ENCODE data around the gene CERS3. TPM values are rescaled to one million over a fixed set of nuclear protein-coding genes. Genes with fewer than 3 reads are reported as not detected.

Gene CERS3
- polyA plus RNA-seq, 1 donor (not counting 4 experiments of a cell fraction or from before 2014, with no cell fraction given): 23.5 TPM

GRCh38 chr15:100464256-100464655 is 64.5 kb downstream of the CERS3 start:
- Histone ChIP-seq H3K9me1 (ENCODE audit: control insufficient read depth, extremely low read depth, insufficient read depth, low read length) (no peaks in the 10 kb centered on the region), H3K27me3 (ENCODE audit: control insufficient read depth, extremely low read depth, insufficient read depth, low read length) (no peaks in the 10 kb centered on the region), H3K9me3 (ENCODE audit: control insufficient read depth, low read depth, low read length) (no peaks in the 10 kb centered on the region), H3K4me2 (ENCODE audit: control insufficient read depth, extremely low read depth, insufficient read depth, low read depth, low read length) (no peak overlapping the region), H2AFZ (ENCODE audit: control insufficient read depth, low read length) (no peak overlapping the region), H3K36me3 (ENCODE audit: control insufficient read depth in 2 of 2, extremely low read depth in 1 of 2, insufficient read depth in 2 of 2, low read length in 2 of 2) (peaks cover 7% of the 10 kb centered on the region in 2 experiments), H3K9ac (ENCODE audit: control insufficient read depth, extremely low read depth, insufficient read depth, low read length) (no peak overlapping the region), H3K4me1 (ENCODE audit: control insufficient read depth, extremely low read depth, insufficient read depth, low read length) (no peaks in the 10 kb centered on the region), H3K27ac (ENCODE audit: control insufficient read depth, insufficient read depth, low read length) (no peak overlapping the region), H3K4me3 (ENCODE audit: control insufficient read depth in 2 of 3, extremely low read depth in 1 of 3, insufficient read depth in 2 of 3, low read depth in 1 of 3, low read length in 3 of 3) (no peak overlapping the region), H4K20me1 (ENCODE audit: control insufficient read depth, extremely low read depth, insufficient read depth, low read length) (no peaks in the 10 kb centered on the region), H3K79me2 (ENCODE audit: control insufficient read depth, insufficient read depth, low read length) (no peaks in the 10 kb centered on the region)
- TF ChIP-seq CTCF (optimal IDR thresholded peaks at IDR 0.05 in 1 of 3, IDR thresholded peaks at IDR 0.05 in 1 of 3, conservative IDR thresholded peaks at IDR 0.05 in 1 of 3; ENCODE audit: extremely low read depth in 1 of 3, insufficient read depth in 2 of 3, low read length in 3 of 3): no peak
- TF ChIP-seq EZH2 (IDR thresholded peaks at IDR 0.05; ENCODE audit: low read length): no peak
- dilution Hi-C loops (cut with MboI; ENCODE audit: extremely low pct_ligation_motif_present, low sequenced_read_pairs): no loop called here
- DNase-seq (ENCODE audit: low read depth, low spot score) (no peak), FAIRE-seq (no peak)

DNA sequence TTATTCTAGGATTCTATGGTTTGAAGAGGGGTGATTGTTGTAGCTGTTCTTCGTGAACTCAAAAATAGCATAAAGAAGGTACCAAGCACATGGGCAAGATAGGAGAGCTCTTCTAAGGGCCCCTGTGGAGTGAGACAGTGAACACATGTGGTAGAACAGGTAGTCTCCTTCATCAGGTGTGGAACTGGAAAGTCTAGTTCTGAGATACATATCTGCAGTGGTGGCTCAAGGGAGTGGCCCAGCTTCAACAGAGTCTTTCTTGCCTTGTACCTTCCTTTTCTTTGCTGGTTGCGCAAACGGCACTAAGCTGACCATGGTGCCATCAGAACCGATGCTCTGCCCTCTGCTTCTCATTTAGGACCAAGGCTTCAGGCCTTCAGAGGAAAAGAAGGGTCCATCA is 65.2 kb downstream of the CERS3 start:
- no peaks in the 10 kb centered on the region for H3K9me3 ChIP-seq (ENCODE audit: control insufficient read depth, low read depth, low read length)
- no peak overlapping the region for H3K27ac ChIP-seq (ENCODE audit: control insufficient read depth, insufficient read depth, low read length)
- no peak overlapping the region for H2AFZ ChIP-seq (ENCODE audit: control insufficient read depth, low read length)
- no peaks in the 10 kb centered on the region for H4K20me1 ChIP-seq (ENCODE audit: control insufficient read depth, extremely low read depth, insufficient read depth, low read length)
- no peaks in the 10 kb centered on the region for H3K9me1 ChIP-seq (ENCODE audit: control insufficient read depth, extremely low read depth, insufficient read depth, low read length)
- TF ChIP-seq CTCF (optimal IDR thresholded peaks at IDR 0.05 in 1 of 3, IDR thresholded peaks at IDR 0.05 in 1 of 3, conservative IDR thresholded peaks at IDR 0.05 in 1 of 3; ENCODE audit: extremely low read depth in 1 of 3, insufficient read depth in 2 of 3, low read length in 3 of 3) (no peak), EZH2 (IDR thresholded peaks at IDR 0.05; ENCODE audit: low read length) (no peak)
- dilution Hi-C loops (cut with MboI; ENCODE audit: extremely low pct_ligation_motif_present, low sequenced_read_pairs): no loop called here
- no peaks in the 10 kb centered on the region for H3K4me1 ChIP-seq (ENCODE audit: control insufficient read depth, extremely low read depth, insufficient read depth, low read length)
- DNase-seq (ENCODE audit: low read depth, low spot score) (no peak), FAIRE-seq (no peak)
- no peak overlapping the region for H3K9ac ChIP-seq (ENCODE audit: control insufficient read depth, extremely low read depth, insufficient read depth, low read length)
- H3K4me2 ChIP-seq (ENCODE audit: control insufficient read depth, extremely low read depth, insufficient read depth, low read depth, low read length): no peak overlapping the region
- no peak overlapping the region for H3K4me3 ChIP-seq (ENCODE audit: control insufficient read depth in 2 of 3, extremely low read depth in 1 of 3, insufficient read depth in 2 of 3, low read depth in 1 of 3, low read length in 3 of 3)
- H3K27me3 ChIP-seq (ENCODE audit: control insufficient read depth, extremely low read depth, insufficient read depth, low read length): no peaks in the 10 kb centered on the region
- H3K79me2 ChIP-seq (ENCODE audit: control insufficient read depth, insufficient read depth, low read length): no peaks in the 10 kb centered on the region
- H3K36me3 ChIP-seq (ENCODE audit: control insufficient read depth in 2 of 2, extremely low read depth in 1 of 2, insufficient read depth in 2 of 2, low read length in 2 of 2): peaks cover 4 to 5% of the 10 kb centered on the region in 2 experiments
